Thyroid gland (tissue), 4 donors: Measurements from ENCODE around the gene NEK3.

Source experiments
- CTCF ChIP-seq, 6 experiments: fragments of 200-600 bp in 3 of 6; fragments of 450-650 bp in 3 of 6; sonication (generic) in 3 of 6; IDR thresholded peaks; one replicate each; pipeline ENCODE4 v1.5.1; 2016 to 2019; ENCODE audit warnings: antibody characterized with exemption in 6 of 6, mild to moderate bottlenecking in 2 of 6, inconsistent platforms in 1 of 6, moderate library complexity in 1 of 6
- POLR2A ChIP-seq, 2 donors: fragments of 450-650 bp; IDR thresholded peaks; one replicate each; pipeline ENCODE4 v1.6.1; 2017; ENCODE audit warnings: antibody characterized with exemption in 2 of 2, mild to moderate bottlenecking in 2 of 2, moderate library complexity in 1 of 2

GRCh38 chr13:52096062-52096461, 63.3 kb downstream of the NEK3 start:
- TF ChIP-seq CTCF (IDR thresholded peaks at IDR 0.05) = no peak
- TF ChIP-seq POLR2A (IDR thresholded peaks at IDR 0.05) = no peak
